Ishikawa (cell line): ENCODE results near the gene VEGFA.

Experiments
- CREB1 ChIP-seq: IDR thresholded peaks from 2 replicates; pipeline ENCODE4 v1.6.1; 2012; ENCODE audit warnings: low read depth
- EP300 ChIP-seq: IDR thresholded peaks from 2 replicates; pipeline ENCODE4 v1.6.1; 2012; ENCODE audit warnings: borderline replicate concordance
- FOXM1 ChIP-seq: IDR thresholded peaks from 2 replicates; pipeline ENCODE4 v1.6.1; 2012; ENCODE audit warnings: low read depth, borderline replicate concordance
- RAD21 ChIP-seq: IDR thresholded peaks from 2 replicates; pipeline ENCODE4 v1.6.1; 2012; ENCODE audit warnings: low read depth
- TEAD4 ChIP-seq: IDR thresholded peaks from 2 replicates; pipeline ENCODE4 v1.6.1; 2012
- TF ChIP-seq, protein P1 (sequence below): IDR thresholded peaks from 2 replicates; pipeline ENCODE4 v1.6.1; 2012; ENCODE audit warnings: low read depth, mild to moderate bottlenecking
- TF ChIP-seq, protein P2 (sequence below): IDR thresholded peaks from 2 replicates; pipeline ENCODE4 v1.6.1; 2012

DNA sequence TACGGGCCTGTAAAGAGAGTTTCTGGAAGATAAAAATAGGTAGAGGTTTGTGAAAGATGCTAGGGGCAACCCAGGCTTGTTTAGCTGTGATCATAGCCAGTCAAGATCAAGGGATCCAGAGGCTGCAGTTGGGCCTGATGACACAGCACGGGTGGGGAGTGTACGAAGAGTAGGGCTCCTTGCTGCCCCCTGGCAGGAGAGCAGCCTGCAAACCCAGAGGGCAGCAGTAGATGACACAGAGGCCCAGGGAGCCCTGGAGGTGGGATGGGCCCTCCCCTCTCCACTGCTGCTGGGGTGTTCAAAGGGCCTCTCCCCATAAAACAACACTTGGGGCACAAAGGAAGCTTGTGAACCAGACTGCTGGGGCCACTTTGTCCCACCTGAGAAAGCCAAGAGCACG is 47.2 kb downstream of the VEGFA start:
- peak; percentile 38; the same call in 1 of the 2 replicates for TF ChIP-seq RAD21
- TF ChIP-seq, protein P1, sequence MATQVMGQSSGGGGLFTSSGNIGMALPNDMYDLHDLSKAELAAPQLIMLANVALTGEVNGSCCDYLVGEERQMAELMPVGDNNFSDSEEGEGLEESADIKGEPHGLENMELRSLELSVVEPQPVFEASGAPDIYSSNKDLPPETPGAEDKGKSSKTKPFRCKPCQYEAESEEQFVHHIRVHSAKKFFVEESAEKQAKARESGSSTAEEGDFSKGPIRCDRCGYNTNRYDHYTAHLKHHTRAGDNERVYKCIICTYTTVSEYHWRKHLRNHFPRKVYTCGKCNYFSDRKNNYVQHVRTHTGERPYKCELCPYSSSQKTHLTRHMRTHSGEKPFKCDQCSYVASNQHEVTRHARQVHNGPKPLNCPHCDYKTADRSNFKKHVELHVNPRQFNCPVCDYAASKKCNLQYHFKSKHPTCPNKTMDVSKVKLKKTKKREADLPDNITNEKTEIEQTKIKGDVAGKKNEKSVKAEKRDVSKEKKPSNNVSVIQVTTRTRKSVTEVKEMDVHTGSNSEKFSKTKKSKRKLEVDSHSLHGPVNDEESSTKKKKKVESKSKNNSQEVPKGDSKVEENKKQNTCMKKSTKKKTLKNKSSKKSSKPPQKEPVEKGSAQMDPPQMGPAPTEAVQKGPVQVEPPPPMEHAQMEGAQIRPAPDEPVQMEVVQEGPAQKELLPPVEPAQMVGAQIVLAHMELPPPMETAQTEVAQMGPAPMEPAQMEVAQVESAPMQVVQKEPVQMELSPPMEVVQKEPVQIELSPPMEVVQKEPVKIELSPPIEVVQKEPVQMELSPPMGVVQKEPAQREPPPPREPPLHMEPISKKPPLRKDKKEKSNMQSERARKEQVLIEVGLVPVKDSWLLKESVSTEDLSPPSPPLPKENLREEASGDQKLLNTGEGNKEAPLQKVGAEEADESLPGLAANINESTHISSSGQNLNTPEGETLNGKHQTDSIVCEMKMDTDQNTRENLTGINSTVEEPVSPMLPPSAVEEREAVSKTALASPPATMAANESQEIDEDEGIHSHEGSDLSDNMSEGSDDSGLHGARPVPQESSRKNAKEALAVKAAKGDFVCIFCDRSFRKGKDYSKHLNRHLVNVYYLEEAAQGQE, result no peak
- no peak for TF ChIP-seq EP300
- TF ChIP-seq, protein P2, sequence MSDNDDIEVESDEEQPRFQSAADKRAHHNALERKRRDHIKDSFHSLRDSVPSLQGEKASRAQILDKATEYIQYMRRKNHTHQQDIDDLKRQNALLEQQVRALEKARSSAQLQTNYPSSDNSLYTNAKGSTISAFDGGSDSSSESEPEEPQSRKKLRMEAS, result no peak
- no peak for TF ChIP-seq FOXM1
- TF ChIP-seq CREB1, result no peak
- TF ChIP-seq TEAD4, result no peak
